ENCODE results near the gene LTBR.

Gene LTBR

GRCh38 chr12:6399884-6400644 is 16.1 kb downstream of the LTBR start:
- TF ChIP-seq GATA2 (IDR thresholded peaks at IDR 0.05; ENCODE audit: low read depth, low read length) (no peak), GATA3 (IDR thresholded peaks at IDR 0.05; ENCODE audit: low read depth, low read length) (no peak)

DNA sequence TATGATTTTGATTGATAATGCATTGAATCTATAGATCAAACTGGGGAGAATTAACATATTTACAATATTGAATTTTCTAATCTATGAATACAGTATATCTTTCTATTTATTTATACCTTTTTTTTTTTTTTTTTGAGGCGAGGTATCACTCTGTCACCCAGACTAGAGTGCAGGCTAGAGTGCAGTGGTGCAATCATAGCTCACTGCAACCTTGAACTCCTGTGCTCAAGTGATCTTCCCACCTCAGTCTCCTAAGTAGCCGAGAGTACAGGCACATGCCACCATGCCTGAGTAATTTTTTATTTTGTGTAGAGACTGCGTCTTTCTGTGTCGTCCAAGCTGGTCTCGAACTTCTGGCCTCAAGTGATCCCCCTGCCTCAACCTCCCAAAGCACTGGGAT is 20.4 kb downstream of the LTBR start:
- TF ChIP-seq GATA3 (IDR thresholded peaks at IDR 0.05; ENCODE audit: low read depth, low read length) (no peak), GATA2 (IDR thresholded peaks at IDR 0.05; ENCODE audit: low read depth, low read length) (no peak)

DNA sequence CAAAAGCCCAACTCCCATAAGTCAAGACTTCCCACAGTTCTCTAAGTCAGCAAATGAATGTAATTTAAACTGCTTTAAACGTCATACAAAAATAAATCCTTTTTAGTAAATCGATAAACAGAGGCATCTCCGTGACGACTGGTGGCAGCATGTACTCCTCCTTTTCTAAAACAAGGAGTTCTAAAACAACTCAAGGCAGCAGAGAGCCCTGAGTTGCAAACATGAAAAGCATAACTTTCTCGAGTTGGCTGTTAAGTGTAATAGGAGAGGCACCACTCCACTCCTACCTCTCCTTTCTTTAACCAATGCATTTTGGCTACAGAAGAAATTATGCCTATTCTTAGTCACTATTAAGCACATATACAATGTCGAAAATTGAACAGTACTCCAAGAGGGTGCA is 22.0 kb downstream of the LTBR start:
- TF ChIP-seq GATA2 (IDR thresholded peaks at IDR 0.05; ENCODE audit: low read depth, low read length) (no peak), GATA3 (IDR thresholded peaks at IDR 0.05; ENCODE audit: low read depth, low read length) (no peak)

DNA sequence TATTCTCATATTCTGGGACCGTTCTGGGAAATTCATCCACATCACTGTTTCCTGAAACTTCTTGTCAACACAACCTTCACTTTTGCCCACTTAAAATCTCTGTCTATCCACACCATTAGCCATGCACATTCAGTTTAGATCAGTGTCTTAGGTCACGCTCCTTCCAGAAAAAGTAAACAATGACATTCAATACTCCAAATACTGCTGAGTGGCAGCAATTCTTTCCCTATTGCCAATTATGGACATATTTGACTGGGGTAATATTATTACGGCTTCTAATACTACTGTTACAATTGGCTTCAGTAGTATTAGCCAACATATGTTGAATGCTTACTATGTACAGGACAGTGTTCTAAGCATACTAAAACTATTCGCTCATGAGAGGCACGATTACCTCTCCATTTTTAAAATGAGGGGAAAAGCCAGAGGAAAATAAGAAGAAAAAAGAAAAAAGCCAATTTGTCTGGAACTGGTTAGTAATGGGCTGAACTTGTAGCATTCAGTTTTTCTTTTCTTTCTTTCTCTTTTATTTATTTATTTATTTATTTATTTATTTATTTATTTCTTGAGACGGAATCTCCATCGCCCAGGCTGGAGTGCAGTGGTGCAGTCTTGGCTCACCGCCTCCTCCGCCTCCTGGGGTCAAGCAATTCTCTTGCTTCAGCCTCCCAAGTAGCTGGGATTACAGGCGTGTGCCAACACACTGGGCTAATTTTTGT is 23.4 kb downstream of the LTBR start:
- TF ChIP-seq GATA3 (IDR thresholded peaks at IDR 0.05; ENCODE audit: low read depth, low read length) (no peak), GATA2 (IDR thresholded peaks at IDR 0.05; ENCODE audit: low read depth, low read length) (no peak)

DNA sequence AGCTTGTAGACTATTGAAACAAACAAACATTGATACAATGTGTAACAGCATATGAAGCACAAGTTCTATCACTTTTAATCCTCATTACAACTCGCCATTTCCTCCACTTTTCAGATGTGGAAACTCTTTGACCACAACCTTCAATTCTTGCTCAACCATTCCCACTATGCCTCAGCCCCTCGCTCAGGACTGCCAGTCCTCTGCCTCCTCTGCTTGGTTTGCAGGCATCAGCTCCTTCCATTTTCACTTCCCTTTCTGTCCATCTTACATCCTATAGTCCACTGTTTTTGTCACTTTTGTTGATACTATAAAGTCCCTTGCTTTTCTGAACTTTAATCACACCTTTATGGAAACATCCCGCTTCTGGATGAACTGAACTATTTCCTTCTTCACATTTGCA is 32.6 kb downstream of the LTBR start:
- TF ChIP-seq GATA2 (IDR thresholded peaks at IDR 0.05; ENCODE audit: low read depth, low read length) (no peak), GATA3 (IDR thresholded peaks at IDR 0.05; ENCODE audit: low read depth, low read length) (no peak)

DNA sequence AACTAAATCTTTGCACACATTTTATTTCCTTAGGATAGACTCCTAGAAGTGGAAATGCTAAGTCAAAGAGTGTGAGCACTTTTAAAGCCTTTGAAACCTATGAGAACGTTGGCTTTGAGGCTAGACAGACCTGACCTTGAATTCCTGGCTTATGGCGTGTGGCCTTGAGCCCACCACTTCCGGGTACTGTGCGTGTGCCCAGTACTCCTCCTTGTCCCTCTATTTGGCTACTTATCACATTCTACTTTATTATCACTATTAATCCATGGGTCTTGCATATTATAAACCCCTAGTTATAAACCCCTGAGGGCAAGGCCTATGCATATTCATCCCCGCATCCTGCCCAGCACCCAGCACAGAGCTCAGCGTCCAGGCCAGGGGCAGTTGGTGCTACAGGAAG is 34.8 kb downstream of the LTBR start:
- no peak for TF ChIP-seq GATA3 (IDR thresholded peaks at IDR 0.05; ENCODE audit: low read depth, low read length)
- no peak for TF ChIP-seq GATA2 (IDR thresholded peaks at IDR 0.05; ENCODE audit: low read depth, low read length)

DNA sequence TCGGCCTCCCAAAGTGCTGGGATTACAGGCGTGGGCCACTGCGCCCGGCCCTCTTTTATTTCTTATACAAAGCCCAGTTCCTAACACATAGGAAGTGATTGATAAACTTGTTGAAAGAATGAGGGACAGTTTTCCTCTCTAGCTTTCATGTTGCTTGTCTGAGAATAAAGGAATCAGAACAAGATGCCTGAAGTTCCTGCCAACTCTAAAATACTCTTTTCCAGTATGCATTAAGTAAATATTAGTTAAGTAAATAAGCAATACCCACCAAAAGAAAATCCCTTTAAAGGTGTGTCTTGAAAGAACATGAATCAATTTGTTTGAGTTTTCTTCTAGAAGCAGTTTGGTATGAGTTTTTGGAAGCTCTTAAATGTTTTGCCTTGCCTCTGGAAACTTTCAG is 36.4 kb downstream of the LTBR start:
- TF ChIP-seq GATA3 (IDR thresholded peaks at IDR 0.05; ENCODE audit: low read depth, low read length) (no peak), GATA2 (IDR thresholded peaks at IDR 0.05; ENCODE audit: low read depth, low read length) (no peak)

GRCh38 chr12:6423267-6424007 is 39.5 kb downstream of the LTBR start:
- TF ChIP-seq GATA2 (IDR thresholded peaks at IDR 0.05; ENCODE audit: low read depth, low read length) (no peak), GATA3 (IDR thresholded peaks at IDR 0.05; ENCODE audit: low read depth, low read length) (no peak)

GRCh38 chr12:6424008-6424347 is 40.0 kb downstream of the LTBR start:
- no peak for TF ChIP-seq GATA2 (IDR thresholded peaks at IDR 0.05; ENCODE audit: low read depth, low read length)
- no peak for TF ChIP-seq GATA3 (IDR thresholded peaks at IDR 0.05; ENCODE audit: low read depth, low read length)

DNA sequence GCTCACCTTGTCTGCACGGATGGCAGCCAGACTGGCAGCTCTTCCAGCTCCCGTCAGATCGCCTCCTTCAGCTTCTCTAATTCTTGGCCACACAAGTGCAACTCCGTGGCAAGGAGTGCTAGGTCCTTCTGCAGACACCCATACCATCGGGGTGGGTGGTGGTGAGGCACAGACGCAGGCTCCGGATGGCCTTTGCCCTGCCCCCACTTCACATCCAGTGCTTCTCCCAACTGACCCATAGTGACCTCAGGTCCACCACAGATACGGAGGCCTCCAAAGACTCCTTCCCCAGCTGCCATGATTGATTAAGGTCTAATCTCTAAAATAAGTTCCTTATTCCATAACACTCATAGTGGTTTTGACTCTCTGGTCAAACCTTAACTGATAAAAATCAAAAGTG is 40.9 kb downstream of the LTBR start:
- TF ChIP-seq GATA3 (IDR thresholded peaks at IDR 0.05; ENCODE audit: low read depth, low read length) (no peak), GATA2 (IDR thresholded peaks at IDR 0.05; ENCODE audit: low read depth, low read length) (no peak)

GRCh38 chr12:6425590-6426531 is 41.9 kb downstream of the LTBR start:
- TF ChIP-seq GATA2 (IDR thresholded peaks at IDR 0.05; ENCODE audit: low read depth, low read length): no peak
- no peak for TF ChIP-seq GATA3 (IDR thresholded peaks at IDR 0.05; ENCODE audit: low read depth, low read length)

DNA sequence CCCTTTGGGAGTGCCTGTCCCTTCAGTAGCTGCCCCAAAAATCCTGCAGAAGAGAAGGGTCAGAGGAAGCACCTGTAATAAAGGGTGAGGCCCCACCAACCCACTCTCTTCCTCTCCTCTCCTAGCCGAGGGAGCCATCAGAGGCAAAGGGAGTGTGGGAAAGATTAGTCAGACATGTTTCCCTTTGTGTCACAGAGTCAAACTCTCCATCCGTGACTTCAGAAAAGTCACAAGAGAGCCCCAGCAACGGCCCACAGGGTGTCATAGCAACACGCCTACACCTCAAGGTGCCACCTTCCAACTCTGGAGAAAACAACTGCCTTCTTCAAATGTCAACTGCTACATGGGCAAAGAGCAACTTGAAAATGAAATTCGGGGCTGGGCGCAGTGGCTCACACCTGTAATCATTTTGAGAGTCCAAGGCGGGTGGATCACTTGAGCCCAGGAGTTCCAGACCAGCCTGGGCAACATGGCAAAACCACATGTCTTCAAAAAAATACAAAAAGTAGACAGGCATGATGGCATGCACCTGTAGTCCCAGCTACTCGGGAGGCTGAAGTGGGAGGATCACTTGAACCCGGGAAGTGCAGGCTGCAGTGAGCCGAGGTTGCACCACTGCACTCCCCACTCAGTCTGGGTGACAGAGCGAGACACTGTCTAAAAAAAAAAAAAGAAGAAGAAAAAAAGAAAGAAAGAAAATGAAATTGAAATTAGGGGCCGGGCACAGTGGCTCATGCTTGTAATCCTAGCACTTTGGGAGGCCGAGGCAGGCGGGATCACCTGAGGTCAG is 43.1 kb downstream of the LTBR start:
- TF ChIP-seq GATA2 (IDR thresholded peaks at IDR 0.05; ENCODE audit: low read depth, low read length) (no peak), GATA3 (IDR thresholded peaks at IDR 0.05; ENCODE audit: low read depth, low read length) (no peak)

GRCh38 chr12:6428326-6428725 is 44.4 kb downstream of the LTBR start:
- no peak for TF ChIP-seq GATA2 (IDR thresholded peaks at IDR 0.05; ENCODE audit: low read depth, low read length)
- no peak for TF ChIP-seq GATA3 (IDR thresholded peaks at IDR 0.05; ENCODE audit: low read depth, low read length)
